NCI-H1694 treated with DMSO at 0.1 percent for 48 hours (cell line): Measurements from ENCODE around the gene ENTPD3.
"Not testable (repeated sequence)": the region's sequence is repeated elsewhere in the genome, so short reads cannot be mapped to it uniquely, and the experiment has no call there.

Experiments used
- DNase-seq: peaks from one replicate; lab custom pipeline; 2025; lab: John Stamatoyannopoulos, UW

Gene ENTPD3

GRCh38 chr3:40462838-40463237 is 75.9 kb downstream of the ENTPD3 start:
- not testable (repeated sequence) for DNase-seq

GRCh38 chr3:40463579-40463978 is 76.6 kb downstream of the ENTPD3 start:
- DNase-seq, result no peak

- no peak for DNase-seq
Observed at GRCh38 chr3:40464339-40465110, 77.5 kb downstream of the ENTPD3 start.

- DNase-seq, result no peak
Observed at GRCh38 chr3:40465111-40465407, 78.1 kb downstream of the ENTPD3 start.

GRCh38 chr3:40465456-40465855 is 78.5 kb downstream of the ENTPD3 start:
- DNase-seq, result no peak

- DNase-seq, result no peak
Observed at GRCh38 chr3:40468018-40468417, 81.0 kb downstream of the ENTPD3 start.

GRCh38 chr3:40470701-40471100 is 83.7 kb downstream of the ENTPD3 start:
- no peak for DNase-seq

GRCh38 chr3:40476478-40477470 is 89.8 kb downstream of the ENTPD3 start, which contains the start of gene ZNF619:
ZNF619 (plus strand) TSS chr3:40477122; CDS start chr3:40477980, 858 bp downstream.
- DNase-seq, result peak; percentile 1

GRCh38 chr3:40477666-40478065 is 90.7 kb downstream of the ENTPD3 start:
- no peak for DNase-seq
